A549 treated with AZD9567 at 1 μM for 4 hours (cell line): Measurements from ENCODE around the gene CITED2. TPM values are rescaled to one million over a fixed set of nuclear protein-coding genes. Genes with fewer than 3 reads are reported as not detected.

ENCODE experiments used
- total RNA-seq: library from RNA; stranded (reverse); fragments of 200-300 nt; extraction: Qiagen RNA extraction; gene quantifications from 5 replicates; pipeline ENCODE4 v1.2.3, GENCODE V29; 2022; ENCODE audit not compliant: insufficient read depth

CITED2 gene, protein sequence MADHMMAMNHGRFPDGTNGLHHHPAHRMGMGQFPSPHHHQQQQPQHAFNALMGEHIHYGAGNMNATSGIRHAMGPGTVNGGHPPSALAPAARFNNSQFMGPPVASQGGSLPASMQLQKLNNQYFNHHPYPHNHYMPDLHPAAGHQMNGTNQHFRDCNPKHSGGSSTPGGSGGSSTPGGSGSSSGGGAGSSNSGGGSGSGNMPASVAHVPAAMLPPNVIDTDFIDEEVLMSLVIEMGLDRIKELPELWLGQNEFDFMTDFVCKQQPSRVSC
- 23.9 to 37.5 TPM (median 29.6 TPM) in 5 replicates for total RNA-seq

DNA sequence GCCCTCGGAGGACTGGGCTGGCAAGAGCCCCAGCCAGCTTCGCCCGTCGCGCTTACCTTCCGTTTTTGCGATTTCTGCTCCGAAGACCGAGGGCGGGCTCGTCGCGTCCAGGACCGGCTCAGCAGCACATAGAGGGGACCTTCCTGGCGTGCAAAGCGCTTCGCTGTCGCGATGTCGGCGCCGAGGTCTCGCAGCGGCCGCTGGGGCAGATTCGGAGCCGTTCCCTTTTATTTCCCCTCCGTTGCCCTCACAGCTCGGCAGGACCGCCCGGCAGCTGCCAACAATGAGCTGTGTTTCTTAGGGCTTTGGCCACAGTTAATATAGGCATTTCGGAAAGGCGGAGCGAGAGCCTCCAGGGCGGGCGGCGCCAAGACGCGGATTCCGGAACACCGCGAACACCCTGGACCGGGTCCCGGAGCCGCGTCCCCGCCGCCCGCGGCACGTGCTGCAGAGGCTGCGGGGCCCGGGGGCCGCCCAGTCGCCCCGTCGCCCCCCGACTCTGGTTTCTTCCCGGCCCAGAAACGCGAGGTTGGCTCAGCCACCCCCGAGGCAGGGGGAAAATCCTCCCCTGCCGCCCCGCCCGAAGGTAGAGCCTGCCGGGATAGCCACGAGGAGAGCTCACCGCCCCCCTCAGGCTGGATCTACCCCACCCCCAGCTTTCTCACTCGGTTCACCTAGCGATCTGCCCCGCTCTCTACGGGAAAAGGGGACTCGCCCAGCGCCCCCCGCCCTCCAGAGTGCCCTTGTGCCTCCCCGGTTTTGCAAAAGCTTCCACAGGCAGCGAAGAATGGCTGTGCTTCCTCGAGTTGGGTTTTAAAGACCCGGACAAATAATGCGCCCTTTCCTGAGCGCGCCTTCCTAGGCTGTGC lies at the start of gene CITED2:
Gene CITED2 (minus strand): TSS at position 292 of the 869 bp plus-strand sequence. CDS start 704 bp downstream, outside the sequence.

Other genes starting within 250 kb of the CITED2 start
- gene HECA, start 239.6 kb downstream of the CITED2 start, total RNA-seq: 1.3 to 2.1 TPM (median 1.9 TPM) in 5 replicates
- gene TXLNB, start 82.7 kb downstream of the CITED2 start, total RNA-seq: not detected in 5 replicates